K562 (cell line): ENCODE measurements around the gene KRTAP10-12.

Source experiments
- BRD9 ChIP-seq: fragments of 450-650 bp; IDR thresholded peaks from 2 replicates; pipeline ENCODE4 v1.6.1; 2018; ENCODE audit warnings: low read depth; ENCODE audit not compliant: partially characterized antibody
- CTCF ChIP-seq, 3 experiments: IDR thresholded peaks in 2 of 3; conservative IDR thresholded peaks in 1 of 3; 2 replicates each; pipeline ENCODE4 v1.5.1; 2011 to 2012; ENCODE audit warnings: low read length in 3 of 3, mild to moderate bottlenecking in 3 of 3, control low read depth in 2 of 3, improper control_type of control experiment in 1 of 3, inconsistent platforms in 1 of 3, low read depth in 1 of 3, mixed read lengths in 1 of 3, moderate library complexity in 1 of 3; ENCODE audit not compliant: insufficient read depth in 2 of 3
- EZH2 ChIP-seq: IDR thresholded peaks from 2 replicates; pipeline ENCODE4 v1.6.1; 2012; ENCODE audit warnings: low read depth, mild to moderate bottlenecking, inconsistent platforms, low read length, borderline replicate concordance
- MAFK ChIP-seq: IDR thresholded peaks from 2 replicates; pipeline ENCODE4 v1.6.1; 2011; ENCODE audit warnings: low read length, improper control_type of control experiment
- PML ChIP-seq: IDR thresholded peaks from 2 replicates; pipeline ENCODE4 v1.6.1; 2012; ENCODE audit warnings: low read length, inconsistent platforms
- SMAD4 ChIP-seq: fragments of 250-450 bp; sonication (Bioruptor Pico); conservative IDR thresholded peaks from 2 replicates; pipeline ENCODE4 v1.8.0; 2021; ENCODE audit warnings: inconsistent platforms, mild to moderate bottlenecking, moderate library complexity
- TCF7L2 ChIP-seq: fragments of 150-350 bp; IDR thresholded peaks from 2 replicates; pipeline ENCODE4 v1.6.1; 2016; ENCODE audit warnings: low read depth, mild to moderate bottlenecking, low read length, moderate library complexity
- ZNF232 ChIP-seq: sonication (generic); formaldehyde crosslinking; IDR thresholded peaks from 2 replicates; pipeline ENCODE4 v1.8.0; 2022; ENCODE audit warnings: mild to moderate bottlenecking, missing genetic modification reagents
- ZNF77 ChIP-seq: fragments of 250-450 bp; sonication (Bioruptor Pico); IDR thresholded peaks from 2 replicates; pipeline ENCODE4 v1.5.0; 2020
- TF ChIP-seq, protein P1 (sequence below), 2 experiments: fragments of 450-650 bp in 1 of 2; IDR thresholded peaks; 2 replicates each; pipeline ENCODE4 v1.6.1; 2011 to 2017; ENCODE audit warnings: low read depth in 2 of 2, antibody characterized with exemption in 1 of 2, borderline replicate concordance in 1 of 2, low read length in 1 of 2, mild to moderate bottlenecking in 1 of 2, mixed read lengths in 1 of 2; ENCODE audit not compliant: control insufficient read depth in 1 of 2

- TF ChIP-seq SMAD4 (CRISPR knock-in tag) (no peak), PML (no peak), MAFK (no peak), TCF7L2 (no peak), ZNF232 (CRISPR knock-in tag) (no peak), CTCF (IDR thresholded peaks at IDR 0.05 in 2 of 3, conservative IDR thresholded peaks at IDR 0.05 in 1 of 3; ENCODE audit: insufficient read depth in 2 of 3, low read depth in 1 of 3, low read length in 3 of 3) (no peak), ZNF77 (CRISPR knock-in tag) (no peak), EZH2 (no peak), BRD9 (no peak)
- TF ChIP-seq, protein P1, sequence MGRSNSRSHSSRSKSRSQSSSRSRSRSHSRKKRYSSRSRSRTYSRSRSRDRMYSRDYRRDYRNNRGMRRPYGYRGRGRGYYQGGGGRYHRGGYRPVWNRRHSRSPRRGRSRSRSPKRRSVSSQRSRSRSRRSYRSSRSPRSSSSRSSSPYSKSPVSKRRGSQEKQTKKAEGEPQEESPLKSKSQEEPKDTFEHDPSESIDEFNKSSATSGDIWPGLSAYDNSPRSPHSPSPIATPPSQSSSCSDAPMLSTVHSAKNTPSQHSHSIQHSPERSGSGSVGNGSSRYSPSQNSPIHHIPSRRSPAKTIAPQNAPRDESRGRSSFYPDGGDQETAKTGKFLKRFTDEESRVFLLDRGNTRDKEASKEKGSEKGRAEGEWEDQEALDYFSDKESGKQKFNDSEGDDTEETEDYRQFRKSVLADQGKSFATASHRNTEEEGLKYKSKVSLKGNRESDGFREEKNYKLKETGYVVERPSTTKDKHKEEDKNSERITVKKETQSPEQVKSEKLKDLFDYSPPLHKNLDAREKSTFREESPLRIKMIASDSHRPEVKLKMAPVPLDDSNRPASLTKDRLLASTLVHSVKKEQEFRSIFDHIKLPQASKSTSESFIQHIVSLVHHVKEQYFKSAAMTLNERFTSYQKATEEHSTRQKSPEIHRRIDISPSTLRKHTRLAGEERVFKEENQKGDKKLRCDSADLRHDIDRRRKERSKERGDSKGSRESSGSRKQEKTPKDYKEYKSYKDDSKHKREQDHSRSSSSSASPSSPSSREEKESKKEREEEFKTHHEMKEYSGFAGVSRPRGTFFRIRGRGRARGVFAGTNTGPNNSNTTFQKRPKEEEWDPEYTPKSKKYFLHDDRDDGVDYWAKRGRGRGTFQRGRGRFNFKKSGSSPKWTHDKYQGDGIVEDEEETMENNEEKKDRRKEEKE (IDR thresholded peaks at IDR 0.05; ENCODE audit: borderline replicate concordance in 1 of 2, control insufficient read depth in 1 of 2, low read depth in 2 of 2, low read length in 1 of 2) = no peak
These were observed 12.9 kb upstream of the KRTAP10-12 start for GRCh38 chr21:44684077-44684476.
